ENCODE data around the gene ALPP. TPM values are rescaled to one million over a fixed set of nuclear protein-coding genes. Genes with fewer than 3 reads are reported as not detected.

Gene ALPP
- total and polyA plus RNA-seq, 2 of the 13 experiments (the other 11 are each of a cell fraction or from before 2014, with no cell fraction given), result not detected

DNA sequence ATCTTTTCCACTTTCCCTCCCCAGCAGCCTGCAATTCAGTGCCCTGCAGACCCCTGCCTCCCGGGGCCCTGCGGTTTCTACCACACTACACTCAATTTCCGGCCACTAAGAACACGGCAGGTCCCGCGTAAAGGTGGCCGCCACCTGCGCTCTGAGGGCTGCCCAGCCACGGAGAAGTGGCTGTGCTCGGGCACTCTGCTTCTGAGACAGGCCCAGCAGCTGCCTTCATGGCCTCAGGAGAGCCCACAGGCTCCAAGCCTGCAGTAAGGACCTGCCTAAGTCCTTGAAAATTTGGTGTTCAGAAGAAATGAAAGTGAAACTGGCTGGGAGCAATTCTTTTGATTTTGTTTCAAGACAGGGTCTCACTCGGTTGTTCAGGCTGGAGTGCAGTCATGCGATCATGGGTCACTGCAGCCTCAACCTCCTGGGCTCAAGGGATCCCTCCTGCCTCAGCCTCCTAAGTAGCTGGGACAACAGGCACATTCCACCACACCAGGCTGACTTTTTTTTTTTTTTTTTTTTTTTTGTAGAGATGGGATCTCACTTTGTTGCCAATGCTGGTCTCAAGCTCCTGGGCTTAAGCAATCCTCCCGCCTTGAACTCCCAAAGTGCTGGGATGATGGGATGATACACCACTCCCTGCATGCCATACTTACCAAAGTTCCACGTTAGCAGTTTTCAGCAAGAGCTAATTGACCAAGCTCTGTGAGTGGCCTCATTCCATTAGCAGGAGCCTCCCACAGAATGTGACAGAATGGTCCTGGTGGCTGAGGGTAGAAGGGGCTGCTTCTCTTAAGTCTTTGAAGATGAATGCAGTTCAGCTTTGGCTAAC lies 14.6 kb upstream of the ALPP start (continued):
- TF ChIP-seq IRF2 (CRISPR knock-in tag; IDR thresholded peaks at IDR 0.05) (peak; percentile 13; the same call in 1 of the 2 replicates), ZNF501 (CRISPR knock-in tag; IDR thresholded peaks at IDR 0.05) (peak; percentile 55; the same call in 1 of the 2 replicates), ARID5B (CRISPR knock-in tag; IDR thresholded peaks at IDR 0.05) (no peak), NFE2L2 (IDR thresholded peaks at IDR 0.05; ENCODE audit: low read length) (no peak), ZZZ3 (CRISPR knock-in tag; IDR thresholded peaks at IDR 0.05; ENCODE audit: borderline replicate concordance) (no peak)
- TF ChIP-seq, protein P1, sequence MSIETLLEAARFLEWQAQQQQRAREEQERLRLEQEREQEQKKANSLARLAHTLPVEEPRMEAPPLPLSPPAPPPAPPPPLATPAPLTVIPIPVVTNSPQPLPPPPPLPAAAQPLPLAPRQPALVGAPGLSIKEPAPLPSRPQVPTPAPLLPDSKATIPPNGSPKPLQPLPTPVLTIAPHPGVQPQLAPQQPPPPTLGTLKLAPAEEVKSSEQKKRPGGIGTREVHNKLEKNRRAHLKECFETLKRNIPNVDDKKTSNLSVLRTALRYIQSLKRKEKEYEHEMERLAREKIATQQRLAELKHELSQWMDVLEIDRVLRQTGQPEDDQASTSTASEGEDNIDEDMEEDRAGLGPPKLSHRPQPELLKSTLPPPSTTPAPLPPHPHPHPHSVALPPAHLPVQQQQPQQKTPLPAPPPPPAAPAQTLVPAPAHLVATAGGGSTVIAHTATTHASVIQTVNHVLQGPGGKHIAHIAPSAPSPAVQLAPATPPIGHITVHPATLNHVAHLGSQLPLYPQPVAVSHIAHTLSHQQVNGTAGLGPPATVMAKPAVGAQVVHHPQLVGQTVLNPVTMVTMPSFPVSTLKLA (IDR thresholded peaks at IDR 0.05), result no peak
